Ovary (tissue), 3 donors: ENCODE measurements around the gene TMEM182.

Source experiments
- CTCF ChIP-seq, 3 donors: fragments of 450-650 bp in 2 of 3; fragments of 200-600 bp in 1 of 3; IDR thresholded peaks; one replicate each; pipeline versions ENCODE4 v1.5.1 to v1.8.0; 2016 to 2022; ENCODE audit warnings: antibody characterized with exemption in 3 of 3, mild to moderate bottlenecking in 1 of 3
- EP300 ChIP-seq: sonication (generic); formaldehyde crosslinking; IDR thresholded peaks from one replicate; pipeline ENCODE4 v1.6.1; 2017; ENCODE audit warnings: antibody characterized with exemption
- POLR2A ChIP-seq: fragments of 450-650 bp; IDR thresholded peaks from one replicate; pipeline ENCODE4 v1.6.1; 2017; ENCODE audit warnings: antibody characterized with exemption, mild to moderate bottlenecking, moderate library complexity
- donor health status: DM: no; HTN: no; CAD: no.

DNA sequence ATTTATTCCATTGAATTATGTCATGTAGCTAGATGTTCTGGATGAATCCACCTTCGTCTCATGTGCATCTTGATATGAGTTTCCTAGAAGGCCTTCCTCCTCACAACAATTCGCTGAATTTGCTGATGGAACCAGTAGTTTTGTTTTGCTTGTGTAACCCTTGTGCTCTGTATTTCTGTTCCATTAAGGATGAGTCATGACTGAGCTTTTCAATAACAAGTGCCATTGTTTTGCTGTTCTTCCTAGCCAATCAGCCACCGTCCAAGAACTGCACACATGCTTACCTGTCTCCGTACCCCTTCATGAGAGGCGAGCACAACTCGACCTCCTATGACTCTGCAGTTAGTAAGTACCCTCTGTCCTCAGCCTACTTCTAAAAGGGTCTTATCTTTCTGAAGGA lies 2.3 kb downstream of the TMEM182 start:
- TF ChIP-seq CTCF (IDR thresholded peaks at IDR 0.05), result no peak
- no peak for TF ChIP-seq POLR2A
- TF ChIP-seq EP300, result no peak
